H9 (cell line): Measurements from ENCODE around the gene OR2T33. TPM values are rescaled to one million over a fixed set of nuclear protein-coding genes. Genes with fewer than 3 reads are reported as not detected.

Experiments
- DNase-seq: peaks from one replicate; pipeline ENCODE4 v3.0.0-alpha.2; 2017
- H2AFZ ChIP-seq: one replicate; pipeline ENCODE4 v1.6.1; 2013; ENCODE audit warnings: mild to moderate bottlenecking, low read length, control low read depth, moderate library complexity
- H2AK5ac ChIP-seq: 2 replicates; pipeline ENCODE4 v1.6.1; 2013; ENCODE audit warnings: low read length, control low read depth, mixed read lengths; ENCODE audit not compliant: insufficient read length
- H2BK120ac ChIP-seq: one replicate; pipeline ENCODE4 v1.6.1; 2013; ENCODE audit warnings: low read depth, mild to moderate bottlenecking, low read length, control low read depth, inconsistent platforms; ENCODE audit not compliant: poor library complexity, severe bottlenecking
- H2BK12ac ChIP-seq: 2 replicates; pipeline ENCODE4 v1.6.1; 2013; ENCODE audit warnings: low read length, control low read depth, mixed read lengths, low read depth; ENCODE audit not compliant: insufficient read length
- H2BK15ac ChIP-seq: 2 replicates; pipeline ENCODE4 v1.6.1; 2013; ENCODE audit warnings: low read depth, low read length, control low read depth
- H2BK20ac ChIP-seq: one replicate; pipeline ENCODE4 v1.6.1; 2013; ENCODE audit warnings: low read depth, mild to moderate bottlenecking, low read length, control low read depth, inconsistent platforms; ENCODE audit not compliant: poor library complexity, severe bottlenecking
- H2BK5ac ChIP-seq: 2 replicates; pipeline ENCODE4 v1.6.1; 2013; ENCODE audit warnings: low read length, control low read depth, mixed read lengths; ENCODE audit not compliant: insufficient read length
- H3K14ac ChIP-seq: 2 replicates; pipeline ENCODE4 v1.6.1; 2013; ENCODE audit warnings: low read length, control low read depth; ENCODE audit not compliant: insufficient read depth
- H3K18ac ChIP-seq: 2 replicates; pipeline ENCODE4 v1.6.1; 2013; ENCODE audit warnings: low read depth, mild to moderate bottlenecking, mixed read lengths, low read length, control low read depth; ENCODE audit not compliant: insufficient read length
- H3K23ac ChIP-seq: 2 replicates; pipeline ENCODE4 v1.6.1; 2013; ENCODE audit warnings: low read length, control low read depth, mixed read lengths, low read depth; ENCODE audit not compliant: insufficient read length
- H3K23me2 ChIP-seq: 2 replicates; pipeline ENCODE4 v1.6.1; 2013; ENCODE audit warnings: low read depth, mild to moderate bottlenecking, mixed read lengths, low read length, control low read depth; ENCODE audit not compliant: insufficient read length, poor library complexity, severe bottlenecking
- H3K27ac ChIP-seq: 2 replicates; pipeline ENCODE4 v1.5.1; 2013; ENCODE audit warnings: low read length, control low read depth, mixed read lengths, low read depth; ENCODE audit not compliant: insufficient read length
- H3K27me3 ChIP-seq: 2 replicates; pipeline ENCODE4 v1.6.1; 2013; ENCODE audit warnings: low read length, control low read depth, inconsistent platforms; ENCODE audit not compliant: insufficient read depth
- H3K4ac ChIP-seq: 2 replicates; pipeline ENCODE4 v1.6.1; 2013; ENCODE audit warnings: low read depth, mild to moderate bottlenecking, control low read depth, inconsistent platforms, low read length, moderate library complexity
- H3K4me1 ChIP-seq: 2 replicates; pipeline ENCODE4 v1.6.1; 2013; ENCODE audit warnings: low read length, control low read depth, inconsistent platforms; ENCODE audit not compliant: insufficient read depth
- H3K4me2 ChIP-seq: 2 replicates; pipeline ENCODE4 v1.6.1; 2013; ENCODE audit warnings: low read length, control low read depth, mixed read lengths; ENCODE audit not compliant: insufficient read length, insufficient read depth
- H3K56ac ChIP-seq: 2 replicates; pipeline ENCODE4 v1.6.1; 2013; ENCODE audit warnings: low read depth, mild to moderate bottlenecking, mixed read lengths, low read length, control low read depth; ENCODE audit not compliant: insufficient read length
- H3K79me1 ChIP-seq: 2 replicates; pipeline ENCODE4 v1.6.1; 2013; ENCODE audit warnings: low read depth, mild to moderate bottlenecking, moderate library complexity, low read length, control low read depth, inconsistent platforms; ENCODE audit not compliant: insufficient read depth, poor library complexity, severe bottlenecking
- H3K79me2 ChIP-seq: 2 replicates; pipeline ENCODE4 v1.6.1; 2013; ENCODE audit warnings: low read length, control low read depth, inconsistent platforms; ENCODE audit not compliant: insufficient read depth
- H3K9ac ChIP-seq: 2 replicates; pipeline ENCODE4 v1.6.1; 2013; ENCODE audit warnings: low read length, control low read depth, mixed read lengths; ENCODE audit not compliant: insufficient read length; ENCODE audit errors: extremely low read depth
- H3K9me3 ChIP-seq: one replicate; pipeline ENCODE4 v1.6.1; 2013; ENCODE audit warnings: low read depth, low read length, inconsistent platforms; ENCODE audit not compliant: control insufficient read depth
- H3T11ph ChIP-seq: one replicate; pipeline ENCODE4 v1.6.1; 2013; ENCODE audit warnings: mild to moderate bottlenecking, low read length, control low read depth, inconsistent platforms
- H4K20me1 ChIP-seq: one replicate; pipeline ENCODE4 v1.6.1; 2013; ENCODE audit not compliant: control insufficient read depth, insufficient read length, insufficient read depth
- H4K5ac ChIP-seq: 2 replicates; pipeline ENCODE4 v1.6.1; 2013; ENCODE audit warnings: low read depth, mild to moderate bottlenecking, mixed read lengths, low read length, control low read depth; ENCODE audit not compliant: insufficient read length
- H4K8ac ChIP-seq: replicated peaks from 2 replicates; pipeline ENCODE4 v1.6.1; 2013; ENCODE audit warnings: low read length, control low read depth, mixed read lengths, low read depth; ENCODE audit not compliant: insufficient read length
- H4K91ac ChIP-seq: 2 replicates; pipeline ENCODE4 v1.6.1; 2013; ENCODE audit warnings: low read depth, mild to moderate bottlenecking, moderate library complexity, mixed read lengths, low read length, control low read depth; ENCODE audit not compliant: insufficient read length
- H3K27ac Mint-ChIP-seq, 3 experiments: 2 replicates in 2 of 3; 3 replicates in 1 of 3; pipeline ENCODE4 v1.8.0; 2020 to 2021; ENCODE audit warnings: mixed read lengths in 3 of 3, mild to moderate bottlenecking in 1 of 3, moderate library complexity in 1 of 3
- H3K27me3 Mint-ChIP-seq: 2 replicates; pipeline ENCODE4 v1.8.0; 2021; ENCODE audit warnings: low read depth, mild to moderate bottlenecking, moderate library complexity, mixed read lengths
- H3K36me3 Mint-ChIP-seq, 3 experiments: 2 replicates in 2 of 3; 3 replicates in 1 of 3; pipeline ENCODE4 v1.8.0; 2020 to 2021; ENCODE audit warnings: low read depth in 3 of 3, mixed read lengths in 3 of 3; ENCODE audit not compliant: insufficient read depth in 1 of 3
- H3K4me1 Mint-ChIP-seq, 2 experiments: 2 replicates each; pipeline ENCODE4 v1.8.0; 2020; ENCODE audit warnings: mixed read lengths in 2 of 2
- H3K4me3 Mint-ChIP-seq, 2 experiments: 2 replicates in 1 of 2; 3 replicates in 1 of 2; pipeline ENCODE4 v1.8.0; 2020 to 2021; ENCODE audit warnings: mild to moderate bottlenecking in 2 of 2, mixed read lengths in 2 of 2, moderate library complexity in 1 of 2
- H3K9me3 Mint-ChIP-seq, 2 experiments: 2 replicates in 1 of 2; 3 replicates in 1 of 2; pipeline ENCODE4 v1.8.0; 2020; ENCODE audit warnings: mild to moderate bottlenecking in 2 of 2, mixed read lengths in 2 of 2, moderate library complexity in 1 of 2
- WGBS: extraction: QIAGEN DNeasy Blood & Tissue Kit; methylation state at CpG from one replicate; pipeline ENCODE4 v1.1.7; 2013; ENCODE audit warnings: missing lambda C conversion rate, low lambda C conversion rate, mixed read lengths; ENCODE audit not compliant: insufficient read length; ENCODE audit errors: extremely low coverage; 5-methylcytosine and 5-hydroxymethylcytosine counted together
- total RNA-seq: library from RNA; stranded (reverse); gene quantifications from 2 replicates; pipeline ENCODE4 v1.2.1, GENCODE V29; 2021
- TF ChIP-seq, protein P1 (sequence below): fragments of 200-600 bp; sonication (generic); conservative IDR thresholded peaks from 3 replicates; pipeline ENCODE4 v1.8.0; 2021; ENCODE audit warnings: antibody characterized with exemption, mild to moderate bottlenecking

The OR2T33 gene
- total RNA-seq, 1 experiment from 2014 or later = not detected

DNA sequence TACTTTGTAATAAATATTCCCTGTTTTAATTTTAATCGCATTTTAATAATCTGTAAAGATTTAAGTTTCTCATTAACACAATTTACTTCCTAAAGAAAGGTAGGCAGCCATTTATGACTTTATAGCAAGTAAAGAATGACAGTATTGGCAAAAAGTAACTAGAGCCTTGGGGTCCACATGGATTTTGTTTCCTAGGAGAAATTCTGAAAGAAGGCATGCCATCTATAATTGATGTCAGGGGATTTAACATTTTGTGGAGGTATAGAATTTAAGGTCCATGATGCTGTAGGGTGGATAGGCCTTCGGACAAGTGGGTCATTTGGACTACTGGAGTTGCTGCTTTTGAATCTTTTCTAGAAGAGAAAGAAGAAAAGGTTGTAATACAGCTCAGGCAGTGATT, 46.7 kb downstream of the OR2T33 start, which contains the start of gene OR2M4:
Gene OR2M4, plus strand, starts transcription at position 301 of the 400 bp plus-strand sequence. CDS start 7,512 bp downstream, outside the sequence.
- H4K91ac ChIP-seq = no peak within 1 kb of the TSS
- H2BK5ac ChIP-seq = no peak within 1 kb of the TSS
- H2BK15ac ChIP-seq = no peak within 1 kb of the TSS
- H3K18ac ChIP-seq = no peak within 1 kb of the TSS
- peaks cover 9 to 31% (median 10%) of the 10 kb centered on the region in 3 experiments; a peak in 6 of 7 replicates for H3K36me3 Mint-ChIP-seq
- H2BK12ac ChIP-seq = no peak within 1 kb of the TSS
- WGBS = no CpG with 5 or more reads among the region's 2 CpGs
- H3K56ac ChIP-seq = no peak within 1 kb of the TSS
- H3K4me3 Mint-ChIP-seq = no peak within 1 kb of the TSS
- H3K9me3 ChIP-seq = peaks cover 46% of the 10 kb centered on the region
- no peak within 1 kb of the TSS for H3K9ac ChIP-seq
- H4K5ac ChIP-seq = no peak within 1 kb of the TSS
- H3K14ac ChIP-seq = no peak within 1 kb of the TSS
- H3K4ac ChIP-seq = no peak within 1 kb of the TSS
- H3K27me3 Mint-ChIP-seq = no peaks in the 10 kb centered on the region
- no peak within 1 kb of the TSS for H2BK120ac ChIP-seq
- no peak within 1 kb of the TSS for H3K27ac Mint-ChIP-seq
- H3K27me3 ChIP-seq = no peaks in the 10 kb centered on the region
- H3K4me1 ChIP-seq = no peaks in the 10 kb centered on the region
- TF ChIP-seq, protein P1, sequence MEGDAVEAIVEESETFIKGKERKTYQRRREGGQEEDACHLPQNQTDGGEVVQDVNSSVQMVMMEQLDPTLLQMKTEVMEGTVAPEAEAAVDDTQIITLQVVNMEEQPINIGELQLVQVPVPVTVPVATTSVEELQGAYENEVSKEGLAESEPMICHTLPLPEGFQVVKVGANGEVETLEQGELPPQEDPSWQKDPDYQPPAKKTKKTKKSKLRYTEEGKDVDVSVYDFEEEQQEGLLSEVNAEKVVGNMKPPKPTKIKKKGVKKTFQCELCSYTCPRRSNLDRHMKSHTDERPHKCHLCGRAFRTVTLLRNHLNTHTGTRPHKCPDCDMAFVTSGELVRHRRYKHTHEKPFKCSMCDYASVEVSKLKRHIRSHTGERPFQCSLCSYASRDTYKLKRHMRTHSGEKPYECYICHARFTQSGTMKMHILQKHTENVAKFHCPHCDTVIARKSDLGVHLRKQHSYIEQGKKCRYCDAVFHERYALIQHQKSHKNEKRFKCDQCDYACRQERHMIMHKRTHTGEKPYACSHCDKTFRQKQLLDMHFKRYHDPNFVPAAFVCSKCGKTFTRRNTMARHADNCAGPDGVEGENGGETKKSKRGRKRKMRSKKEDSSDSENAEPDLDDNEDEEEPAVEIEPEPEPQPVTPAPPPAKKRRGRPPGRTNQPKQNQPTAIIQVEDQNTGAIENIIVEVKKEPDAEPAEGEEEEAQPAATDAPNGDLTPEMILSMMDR = no peak
- no peak within 1 kb of the TSS for H3K27ac ChIP-seq
- H3K4me1 Mint-ChIP-seq = no peaks in the 10 kb centered on the region
- no peak within 1 kb of the TSS for H3T11ph ChIP-seq
- no peaks in the 10 kb centered on the region for H3K79me1 ChIP-seq
- no peak within 1 kb of the TSS for H2AK5ac ChIP-seq
- no peak within 1 kb of the TSS for H3K4me2 ChIP-seq
- H2BK20ac ChIP-seq = no peak within 1 kb of the TSS
- no peak within 1 kb of the TSS for H3K23ac ChIP-seq
- H4K8ac ChIP-seq = no peak within 1 kb of the TSS
- H3K9me3 Mint-ChIP-seq = peaks cover 86 to 95% of the 10 kb centered on the region in 2 experiments
- DNase-seq = no peak
- no peaks in the 10 kb centered on the region for H3K79me2 ChIP-seq
- no peaks in the 10 kb centered on the region for H3K23me2 ChIP-seq
- H2AFZ ChIP-seq = no peak within 1 kb of the TSS
- H4K20me1 ChIP-seq = no peaks in the 10 kb centered on the region
